ENCODE measurements around the gene AQP3. TPM values are rescaled to one million over a fixed set of nuclear protein-coding genes. Genes with fewer than 3 reads are reported as not detected.

Gene AQP3
- total RNA-seq, 1 experiment from 2014 or later = 5.5 TPM

- intact Hi-C loops (cut with micrococcal nuclease) = no loop called here
- no peak for DNase-seq (ENCODE audit: low read depth, low spot score)
- Histone ChIP-seq H3K9ac (ENCODE audit: low read length) (no peak overlapping the region), H3K4me3 (replicated peaks in 1 of 2; ENCODE audit: low read depth in 1 of 2, low read length in 2 of 2) (no peak overlapping the region), H3K4me1 (ENCODE audit: control insufficient read depth in 1 of 2, insufficient read depth in 2 of 2, low read length in 2 of 2) (peaks cover 0 to 9% of the 10 kb centered on the region in 2 experiments; a peak in 2 of 4 replicates), H3K27ac (ENCODE audit: low read depth, low read length) (no peak overlapping the region), H4K20me1 (ENCODE audit: insufficient read depth) (no peaks in the 10 kb centered on the region), H3K9me2 (ENCODE audit: insufficient read depth) (no peaks in the 10 kb centered on the region), H3K4me2 (ENCODE audit: low read length) (no peak overlapping the region), H3K27me3 (ENCODE audit: insufficient read depth, low read length) (no peaks in the 10 kb centered on the region), H2AFZ (ENCODE audit: low read depth, low read length, poor library complexity, severe bottlenecking) (no peak overlapping the region), H3K9me3 (ENCODE audit: control insufficient read depth in 1 of 2, insufficient read depth in 1 of 2, low read depth in 1 of 2, low read length in 2 of 2) (no peaks in the 10 kb centered on the region), H3K36me3 (ENCODE audit: control insufficient read depth in 1 of 2, insufficient read depth in 2 of 2, low read length in 2 of 2) (no peaks in the 10 kb centered on the region), H3K79me2 (ENCODE audit: insufficient read depth, low read length) (no peaks in the 10 kb centered on the region)
- no TSS peak for BruUV-seq (replicated peaks)
- ChIA-PET POLR2A (no interaction called here), RAD21 (ENCODE audit: low non-redundant PET in 1 of 2, low total read pairs in 2 of 2, uncharacterized antibody in 2 of 2, unreplicated experiment in 2 of 2) (no interaction called here), CTCF (interaction anchor here (0.7 to 1.7 kb wide), 2 partner anchors 14 to 24 kb away, joined by 3 to 5 read pairs; no protein-coding TSS in a partner anchor)
- TF ChIP-seq EGR1 (IDR thresholded peaks at IDR 0.05; ENCODE audit: low read depth) (no peak), FOSL1 (IDR thresholded peaks at IDR 0.05; ENCODE audit: low read depth) (no peak), REST (IDR thresholded peaks at IDR 0.05; ENCODE audit: low read depth) (no peak), SIN3A (IDR thresholded peaks at IDR 0.05; ENCODE audit: low read depth) (no peak), CEBPB (IDR thresholded peaks at IDR 0.05; ENCODE audit: low read depth) (no peak), ZFX (IDR thresholded peaks at IDR 0.05) (no peak), ATF3 (IDR thresholded peaks at IDR 0.05) (no peak)
- TF ChIP-seq, protein P1, sequence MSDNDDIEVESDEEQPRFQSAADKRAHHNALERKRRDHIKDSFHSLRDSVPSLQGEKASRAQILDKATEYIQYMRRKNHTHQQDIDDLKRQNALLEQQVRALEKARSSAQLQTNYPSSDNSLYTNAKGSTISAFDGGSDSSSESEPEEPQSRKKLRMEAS (IDR thresholded peaks at IDR 0.05) = no peak
- no peak for ATAC-seq
Observed at GRCh38 chr9:33429256-33429985, 18.0 kb downstream of the AQP3 start.
